Fibroblast of skin of abdomen (primary cell): ENCODE measurements around the gene VAMP2.
A peak's percentile ranks its signal among the peaks of the same experiment; 100 is the strongest.
"Not testable (repeated sequence)": the region's sequence is repeated elsewhere in the genome, so short reads cannot be mapped to it uniquely, and the experiment has no call there.

Experiments
- DNase-seq: peaks from one replicate; pipeline ENCODE4 v3.0.0-alpha.2; 2013

The VAMP2 gene

DNA sequence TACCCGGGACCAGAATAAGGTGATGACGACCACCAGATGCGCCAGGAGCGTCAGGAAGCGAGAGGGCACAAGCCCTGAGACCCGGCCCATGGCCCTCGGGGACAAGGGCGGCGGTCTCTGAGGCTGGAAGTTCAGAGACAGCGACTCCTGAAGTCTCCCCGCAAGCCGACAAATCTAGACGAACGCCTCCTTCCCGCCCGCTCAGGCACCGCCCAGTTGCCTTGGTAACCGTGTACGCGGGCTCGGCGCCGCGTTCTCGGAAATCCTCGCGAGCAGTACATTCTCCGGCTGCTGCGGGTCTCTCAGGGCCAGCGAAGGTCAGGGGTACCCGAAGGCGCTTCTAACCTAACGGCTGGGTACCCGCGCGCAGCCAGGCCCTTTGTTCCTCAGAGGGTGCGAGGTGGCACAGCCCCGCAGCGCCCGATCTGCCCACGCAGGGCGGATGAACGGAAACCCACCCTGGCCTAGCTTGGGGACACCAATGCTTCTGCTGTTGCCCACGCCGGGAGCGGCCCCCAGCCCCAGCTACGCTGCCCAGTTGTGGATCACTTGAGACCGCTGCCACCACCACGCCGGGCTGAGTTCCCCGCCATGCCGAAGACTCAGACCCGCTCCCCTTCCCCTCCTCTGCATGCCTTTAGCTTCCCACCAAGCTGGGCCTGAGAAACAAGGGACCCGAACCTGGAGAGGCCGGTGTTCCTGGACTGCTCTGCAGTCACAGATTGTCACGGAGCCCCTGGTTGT, 13.6 kb upstream of the VAMP2 start, which contains the start of gene TMEM107:
TMEM107 (minus strand) TSS at position 184 of the 744 bp plus-strand sequence; CDS start at position 90, 94 bp downstream.
- peak; percentile 82 for DNase-seq

DNA sequence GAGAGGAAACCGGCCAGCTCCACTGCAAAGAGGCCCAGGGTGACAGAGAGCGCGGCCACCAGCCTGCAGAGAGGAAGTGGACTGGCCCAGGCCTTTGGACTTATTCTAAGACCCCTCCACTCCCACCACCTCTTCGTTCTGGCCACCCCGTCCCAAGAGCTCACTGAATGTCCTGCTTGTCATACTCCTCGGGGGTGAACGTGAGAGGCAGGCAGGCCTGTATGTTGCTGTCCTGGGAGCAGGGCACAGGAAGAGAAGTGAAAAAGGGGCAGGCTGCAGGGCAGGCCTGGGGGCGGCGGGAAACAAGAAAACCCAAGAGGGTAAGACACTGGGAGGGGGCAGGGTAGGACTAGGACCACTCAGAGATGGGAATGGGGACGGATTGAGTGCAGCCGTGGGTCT, 13.0 kb upstream of the VAMP2 start:
- no peak for DNase-seq

DNA sequence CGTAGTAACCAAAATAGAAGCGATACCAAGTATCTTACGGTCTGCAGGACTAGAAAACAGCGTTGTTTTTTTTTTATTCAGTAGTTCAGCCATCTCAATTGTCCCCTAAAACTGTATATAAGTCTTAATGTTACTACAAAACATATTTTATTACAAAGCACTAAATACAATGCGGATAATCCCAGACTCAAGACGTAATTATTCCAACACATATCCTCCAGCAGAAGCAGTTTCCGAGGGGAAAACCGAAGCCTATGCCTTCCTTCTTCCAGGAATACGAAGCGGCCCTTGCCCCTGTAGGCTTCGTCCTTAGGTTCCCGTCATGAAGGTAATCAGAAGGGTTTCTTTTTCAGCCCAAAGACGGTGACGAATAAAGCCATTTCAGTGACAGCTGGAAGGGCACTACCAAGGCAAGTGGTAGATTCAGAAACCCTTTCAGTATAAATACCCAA, 11.1 kb upstream of the VAMP2 start:
- DNase-seq: no peak

GRCh38 chr17:8173056-8173870, 10.5 kb upstream of the VAMP2 start:
- peak; percentile 99 for DNase-seq

GRCh38 chr17:8170186-8170585, 7.4 kb upstream of the VAMP2 start:
- DNase-seq: not testable (repeated sequence)

- no peak for DNase-seq
Observed at GRCh38 chr17:8167526-8167925, 4.8 kb upstream of the VAMP2 start.

- no peak for DNase-seq
Observed at GRCh38 chr17:8166731-8167130, 4.0 kb upstream of the VAMP2 start.

GRCh38 chr17:8164815-8165131, 2.0 kb upstream of the VAMP2 start:
- no peak for DNase-seq

GRCh38 chr17:8163978-8164814, 1.4 kb upstream of the VAMP2 start:
- DNase-seq: peak; percentile 40

- no peak for DNase-seq
Observed at GRCh38 chr17:8162997-8163977, 539 bp upstream of the VAMP2 start.

GRCh38 chr17:8161289-8162232, 1.2 kb downstream of the VAMP2 start:
- DNase-seq: no peak

- no peak for DNase-seq
Observed at GRCh38 chr17:8160741-8161221, 2.0 kb downstream of the VAMP2 start.

DNA sequence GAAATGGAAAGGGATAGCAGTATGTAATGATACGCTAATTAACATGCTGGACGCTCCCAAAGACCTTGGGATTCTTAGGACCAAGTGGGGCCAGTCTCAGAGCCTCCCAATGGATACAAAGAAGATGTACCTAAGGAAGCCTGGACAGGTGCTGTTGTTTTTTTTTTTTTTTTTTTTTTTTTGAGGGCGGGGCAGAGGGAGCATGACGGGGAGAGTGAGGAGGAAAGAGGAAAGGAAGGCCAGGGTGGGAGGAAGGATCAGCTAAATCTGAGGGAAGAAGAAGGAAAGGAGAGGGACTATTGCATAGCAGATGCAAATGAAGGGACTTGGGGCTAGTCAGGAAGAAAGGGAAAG, 2.5 kb downstream of the VAMP2 start:
- DNase-seq: no peak

DNA sequence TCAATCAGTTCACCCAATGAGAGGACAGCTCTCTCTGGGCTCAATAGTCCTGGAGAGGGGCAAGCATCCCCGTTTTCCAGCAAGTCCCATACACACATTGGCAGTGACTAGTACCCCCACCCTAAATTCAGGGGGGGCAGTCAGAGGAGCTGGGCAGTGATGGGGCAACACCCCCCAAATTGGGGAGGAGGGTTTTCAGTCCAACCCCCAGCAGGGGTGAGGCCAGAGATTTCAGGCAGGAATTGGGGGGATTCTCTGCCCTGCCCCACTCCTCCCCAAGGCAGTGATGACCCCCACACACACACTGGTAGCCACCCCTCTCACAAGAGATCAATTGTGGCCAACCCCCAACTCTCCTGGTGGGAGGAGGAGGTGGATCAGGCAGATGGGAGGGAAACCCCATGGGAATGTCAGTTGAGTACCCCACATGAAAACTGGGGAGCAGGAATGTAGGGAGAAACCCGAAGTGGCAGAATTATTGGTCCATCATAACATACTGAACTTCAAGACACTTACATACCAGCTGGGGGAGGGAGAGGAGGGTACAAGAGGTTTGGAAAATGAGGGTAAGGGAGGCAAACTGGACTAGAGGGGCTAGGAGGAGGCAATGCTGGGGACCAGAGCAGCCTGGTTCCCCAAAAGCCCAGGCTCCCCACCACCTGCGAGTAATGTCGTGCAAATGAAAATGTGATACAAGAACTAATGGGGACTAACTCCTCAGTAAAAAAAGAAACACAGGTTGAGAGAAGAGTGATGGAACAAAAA, 3.1 kb downstream of the VAMP2 start:
- no peak for DNase-seq

GRCh38 chr17:8159032-8159400, 3.7 kb downstream of the VAMP2 start:
- no peak for DNase-seq

GRCh38 chr17:8158267-8159031, 4.3 kb downstream of the VAMP2 start:
- peak; percentile 77 for DNase-seq

GRCh38 chr17:8156246-8156992, 6.3 kb downstream of the VAMP2 start:
- peak; percentile 100 for DNase-seq

GRCh38 chr17:8155996-8156245, 6.8 kb downstream of the VAMP2 start:
- no peak for DNase-seq
